Gastroesophageal sphincter (tissue), 3 donors: ENCODE data around the gene GPSM3.

Experiments used
- EP300 ChIP-seq: sonication (generic); formaldehyde crosslinking; IDR thresholded peaks from one replicate; pipeline ENCODE4 v1.6.1; 2017; ENCODE audit warnings: antibody characterized with exemption, mild to moderate bottlenecking
- POLR2A ChIP-seq, 2 donors: fragments of 450-650 bp; IDR thresholded peaks; one replicate each; pipeline ENCODE4 v1.6.1; 2017; ENCODE audit warnings: antibody characterized with exemption in 2 of 2, mild to moderate bottlenecking in 2 of 2, moderate library complexity in 1 of 2
- POLR2AphosphoS5 ChIP-seq: sonication (generic); formaldehyde crosslinking; IDR thresholded peaks from one replicate; pipeline ENCODE4 v1.6.1; 2017; ENCODE audit warnings: antibody characterized with exemption
- TF ChIP-seq, protein P1 (sequence below), 4 experiments: fragments of 200-600 bp in 2 of 4; fragments of 450-650 bp in 2 of 4; sonication (generic) in 1 of 4; IDR thresholded peaks; one replicate each; pipeline ENCODE4 v1.5.1; 2017 to 2019; ENCODE audit warnings: antibody characterized with exemption in 4 of 4, mild to moderate bottlenecking in 2 of 4, moderate library complexity in 2 of 4

DNA sequence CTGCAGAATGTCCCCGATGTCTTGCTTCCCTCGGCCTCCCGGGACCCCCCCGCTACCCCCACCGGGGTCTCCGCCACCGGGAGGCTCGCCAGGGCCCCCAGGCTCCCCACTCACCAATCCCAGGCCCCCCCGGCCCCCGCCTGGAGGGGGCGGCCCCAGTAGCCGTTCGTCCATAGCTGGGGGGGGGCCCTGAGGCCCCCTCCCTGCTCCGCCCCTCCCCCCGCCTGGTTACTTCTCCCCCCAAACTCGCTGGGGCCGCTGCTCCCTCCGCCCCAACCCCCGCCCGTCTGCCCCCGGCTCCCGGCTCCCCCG, 2.7 kb downstream of the GPSM3 start:
- TF ChIP-seq, protein P1, sequence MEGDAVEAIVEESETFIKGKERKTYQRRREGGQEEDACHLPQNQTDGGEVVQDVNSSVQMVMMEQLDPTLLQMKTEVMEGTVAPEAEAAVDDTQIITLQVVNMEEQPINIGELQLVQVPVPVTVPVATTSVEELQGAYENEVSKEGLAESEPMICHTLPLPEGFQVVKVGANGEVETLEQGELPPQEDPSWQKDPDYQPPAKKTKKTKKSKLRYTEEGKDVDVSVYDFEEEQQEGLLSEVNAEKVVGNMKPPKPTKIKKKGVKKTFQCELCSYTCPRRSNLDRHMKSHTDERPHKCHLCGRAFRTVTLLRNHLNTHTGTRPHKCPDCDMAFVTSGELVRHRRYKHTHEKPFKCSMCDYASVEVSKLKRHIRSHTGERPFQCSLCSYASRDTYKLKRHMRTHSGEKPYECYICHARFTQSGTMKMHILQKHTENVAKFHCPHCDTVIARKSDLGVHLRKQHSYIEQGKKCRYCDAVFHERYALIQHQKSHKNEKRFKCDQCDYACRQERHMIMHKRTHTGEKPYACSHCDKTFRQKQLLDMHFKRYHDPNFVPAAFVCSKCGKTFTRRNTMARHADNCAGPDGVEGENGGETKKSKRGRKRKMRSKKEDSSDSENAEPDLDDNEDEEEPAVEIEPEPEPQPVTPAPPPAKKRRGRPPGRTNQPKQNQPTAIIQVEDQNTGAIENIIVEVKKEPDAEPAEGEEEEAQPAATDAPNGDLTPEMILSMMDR (IDR thresholded peaks at IDR 0.05): no peak
- TF ChIP-seq POLR2A (IDR thresholded peaks at IDR 0.05) (no peak), EP300 (no peak), POLR2AphosphoS5 (no peak)
